RWPE2 (cell line): ENCODE results near the gene PNLIPRP1.

Experiments
- ATAC-seq: fragments of 200-7000 bp; cut with Tn5 transposase; 3 replicates; pipeline ENCODE4 v1.9.1; 2021; ENCODE audit warnings: low read depth
- DNase-seq: peaks from one replicate; pipeline ENCODE4 v3.0.0-alpha.2; 2020; ENCODE audit warnings: low spot score
- H3K27ac ChIP-seq: fragments of 450-650 bp; 2 replicates; pipeline ENCODE4 v1.5.1; 2017; ENCODE audit warnings: mild to moderate bottlenecking; ENCODE audit not compliant: poor library complexity, severe bottlenecking
- H3K27me3 ChIP-seq: fragments of 250-450 bp; sonication (Bioruptor Pico); 2 replicates; pipeline ENCODE4 v1.5.1; 2021; ENCODE audit warnings: mild to moderate bottlenecking, moderate library complexity; ENCODE audit not compliant: insufficient read depth, poor library complexity, severe bottlenecking
- H3K36me3 ChIP-seq: fragments of 250-450 bp; sonication (Bioruptor Pico); 2 replicates; pipeline ENCODE4 v1.5.1; 2020; ENCODE audit warnings: low read depth, mild to moderate bottlenecking, moderate library complexity
- H3K4me1 ChIP-seq: fragments of 250-450 bp; sonication (Bioruptor Pico); 2 replicates; pipeline ENCODE4 v1.5.1; 2021; ENCODE audit warnings: mild to moderate bottlenecking, moderate library complexity; ENCODE audit not compliant: insufficient read depth, poor library complexity, severe bottlenecking
- H3K4me3 ChIP-seq: fragments of 250-450 bp; sonication (Bioruptor Pico); 2 replicates; pipeline ENCODE4 v1.5.1; 2021; ENCODE audit warnings: mild to moderate bottlenecking, moderate library complexity; ENCODE audit not compliant: severe bottlenecking
- H3K9me3 ChIP-seq: fragments of 250-450 bp; sonication (Bioruptor Pico); 2 replicates; pipeline ENCODE4 v1.5.1; 2021; ENCODE audit warnings: mild to moderate bottlenecking, moderate library complexity; ENCODE audit not compliant: severe bottlenecking
- TF ChIP-seq, protein P1 (sequence below): fragments of 450-650 bp; IDR thresholded peaks from one replicate; pipeline ENCODE4 v1.5.1; 2017; ENCODE audit warnings: mild to moderate bottlenecking, moderate library complexity; ENCODE audit not compliant: poor library complexity, severe bottlenecking

The PNLIPRP1 gene

GRCh38 chr10:116637830-116638229 is 47.1 kb downstream of the PNLIPRP1 start:
- no peaks in the 10 kb centered on the region for H3K9me3 ChIP-seq
- ATAC-seq (no peak), DNase-seq (no peak)
- H3K27ac ChIP-seq = no peak overlapping the region
- H3K27me3 ChIP-seq = no peaks in the 10 kb centered on the region
- TF ChIP-seq, protein P1, sequence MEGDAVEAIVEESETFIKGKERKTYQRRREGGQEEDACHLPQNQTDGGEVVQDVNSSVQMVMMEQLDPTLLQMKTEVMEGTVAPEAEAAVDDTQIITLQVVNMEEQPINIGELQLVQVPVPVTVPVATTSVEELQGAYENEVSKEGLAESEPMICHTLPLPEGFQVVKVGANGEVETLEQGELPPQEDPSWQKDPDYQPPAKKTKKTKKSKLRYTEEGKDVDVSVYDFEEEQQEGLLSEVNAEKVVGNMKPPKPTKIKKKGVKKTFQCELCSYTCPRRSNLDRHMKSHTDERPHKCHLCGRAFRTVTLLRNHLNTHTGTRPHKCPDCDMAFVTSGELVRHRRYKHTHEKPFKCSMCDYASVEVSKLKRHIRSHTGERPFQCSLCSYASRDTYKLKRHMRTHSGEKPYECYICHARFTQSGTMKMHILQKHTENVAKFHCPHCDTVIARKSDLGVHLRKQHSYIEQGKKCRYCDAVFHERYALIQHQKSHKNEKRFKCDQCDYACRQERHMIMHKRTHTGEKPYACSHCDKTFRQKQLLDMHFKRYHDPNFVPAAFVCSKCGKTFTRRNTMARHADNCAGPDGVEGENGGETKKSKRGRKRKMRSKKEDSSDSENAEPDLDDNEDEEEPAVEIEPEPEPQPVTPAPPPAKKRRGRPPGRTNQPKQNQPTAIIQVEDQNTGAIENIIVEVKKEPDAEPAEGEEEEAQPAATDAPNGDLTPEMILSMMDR = no peak
- no peaks in the 10 kb centered on the region for H3K36me3 ChIP-seq
- no peak overlapping the region for H3K4me3 ChIP-seq
- no peaks in the 10 kb centered on the region for H3K4me1 ChIP-seq

DNA sequence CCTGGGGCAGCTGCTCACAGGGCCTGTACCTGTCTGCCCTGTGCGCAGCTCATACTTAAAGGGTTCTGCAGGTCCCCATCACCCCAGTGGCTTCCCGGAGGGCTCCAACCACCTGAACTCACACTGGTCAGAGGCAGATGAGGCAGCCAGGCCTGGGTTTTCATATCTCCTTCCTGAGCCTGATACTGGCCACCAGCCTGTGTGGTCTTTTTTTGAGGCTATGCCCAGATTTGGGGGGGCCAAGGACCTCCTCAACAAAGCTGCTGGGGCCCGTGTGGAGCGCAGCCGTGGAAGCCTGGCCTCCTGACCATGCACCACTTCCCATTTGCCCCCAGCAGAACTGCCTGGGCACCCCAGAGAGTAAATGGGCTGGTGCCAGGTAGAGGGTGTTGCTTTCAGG is 55.7 kb downstream of the PNLIPRP1 start:
- no peak overlapping the region for H3K27ac ChIP-seq
- ATAC-seq (no peak), DNase-seq (no peak)
- no peaks in the 10 kb centered on the region for H3K36me3 ChIP-seq
- H3K4me3 ChIP-seq = no peak overlapping the region
- H3K4me1 ChIP-seq = no peaks in the 10 kb centered on the region
- H3K27me3 ChIP-seq = no peaks in the 10 kb centered on the region
- TF ChIP-seq, protein P1 = no peak
- no peaks in the 10 kb centered on the region for H3K9me3 ChIP-seq

DNA sequence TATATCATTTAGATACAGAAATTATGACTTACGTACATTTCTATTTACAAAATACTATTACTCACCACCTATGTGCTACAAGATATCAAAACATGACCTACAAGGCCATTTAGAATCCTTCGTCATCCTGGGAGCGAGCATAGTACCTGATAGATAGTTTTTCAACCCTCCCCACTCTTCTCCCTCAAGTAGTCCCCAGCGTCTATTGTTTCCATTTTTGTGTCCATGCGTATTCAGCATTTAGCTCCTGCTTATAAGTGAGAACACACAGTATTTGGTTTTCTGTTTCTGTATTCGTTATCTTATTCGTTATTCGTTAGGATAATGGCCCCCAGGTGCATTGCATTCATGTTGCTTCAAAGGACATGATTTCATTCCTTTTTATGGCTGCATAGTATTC is 58.1 kb downstream of the PNLIPRP1 start:
- Histone ChIP-seq H3K9me3 (no peaks in the 10 kb centered on the region), H3K4me1 (no peaks in the 10 kb centered on the region), H3K27me3 (no peaks in the 10 kb centered on the region), H3K36me3 (no peaks in the 10 kb centered on the region), H3K4me3 (no peak overlapping the region), H3K27ac (no peak overlapping the region)
- TF ChIP-seq, protein P1 = no peak
- ATAC-seq = no peak
- DNase-seq = no peak

DNA sequence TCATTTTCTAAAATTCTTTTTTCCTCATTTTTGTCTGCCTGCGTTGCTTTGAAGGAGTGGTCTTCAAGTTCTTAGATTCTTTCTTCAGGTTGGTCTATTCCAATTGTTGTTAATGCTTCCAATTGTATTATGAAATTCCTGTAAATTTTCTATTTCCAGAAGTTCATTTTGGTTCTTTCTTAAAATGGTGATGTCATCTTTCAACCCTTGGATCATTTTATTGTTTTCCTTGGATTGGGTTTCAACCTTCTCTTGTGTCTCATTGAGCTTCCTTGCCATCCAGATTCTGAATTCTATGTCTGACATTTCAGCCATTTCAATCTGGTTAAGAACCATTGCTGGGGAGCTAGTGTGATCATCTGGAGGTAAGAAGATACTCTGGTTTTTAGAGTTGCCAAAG is 63.1 kb downstream of the PNLIPRP1 start:
- H3K9me3 ChIP-seq = no peaks in the 10 kb centered on the region
- H3K27me3 ChIP-seq = no peaks in the 10 kb centered on the region
- no peaks in the 10 kb centered on the region for H3K36me3 ChIP-seq
- no peak overlapping the region for H3K4me3 ChIP-seq
- no peaks in the 10 kb centered on the region for H3K4me1 ChIP-seq
- no peak for DNase-seq
- TF ChIP-seq, protein P1 = no peak
- no peak overlapping the region for H3K27ac ChIP-seq
- no peak for ATAC-seq

- H3K27me3 ChIP-seq = no peaks in the 10 kb centered on the region
- no peaks in the 10 kb centered on the region for H3K36me3 ChIP-seq
- no peak overlapping the region for H3K4me3 ChIP-seq
- ATAC-seq (0 out of 3 replicates have a peak, but pooled peaks have one; percentile 25), DNase-seq (no peak)
- TF ChIP-seq, protein P1 = no peak
- H3K9me3 ChIP-seq = no peaks in the 10 kb centered on the region
- H3K27ac ChIP-seq = no peak overlapping the region
- no peaks in the 10 kb centered on the region for H3K4me1 ChIP-seq
Observed at GRCh38 chr10:116654816-116655215, 64.1 kb downstream of the PNLIPRP1 start.
